HG03175 (cell line): ENCODE data around the gene MYO5C.

Experiments used
- ATAC-seq: cut with Tn5 transposase; IDR thresholded peaks from one replicate; pipeline ENCODE4 v1.9.1; 2021; ENCODE audit warnings: mild to moderate bottlenecking, moderate library complexity; ENCODE audit not compliant: unreplicated experiment

Gene MYO5C

GRCh38 chr15:52220937-52221660 lies 74.5 kb downstream of the MYO5C start:
- ATAC-seq: peak; percentile 49

- no peak for ATAC-seq
Measured at GRCh38 chr15:52220251-52220650, 75.4 kb downstream of the MYO5C start.

GRCh38 chr15:52218816-52219215 lies 76.8 kb downstream of the MYO5C start:
- ATAC-seq: no peak

DNA sequence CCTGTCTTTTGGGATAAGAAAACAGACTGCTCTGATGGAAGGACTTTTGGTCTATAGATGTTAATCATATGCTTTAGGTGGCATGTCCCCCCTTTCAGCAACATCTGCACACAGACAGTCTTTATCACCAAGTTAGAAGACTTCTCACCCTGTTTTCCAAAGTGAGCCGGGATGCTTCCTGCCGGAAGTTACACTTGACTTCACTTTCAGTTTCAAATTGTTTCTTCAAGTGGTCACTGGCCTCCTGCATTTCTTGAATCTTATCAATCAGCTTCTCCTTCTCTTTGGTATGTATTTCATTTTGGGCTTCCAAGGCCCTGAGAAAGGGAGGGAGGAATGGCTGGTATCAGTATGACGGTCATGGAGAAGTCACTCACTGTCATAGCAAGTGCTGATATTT lies 77.2 kb downstream of the MYO5C start:
- no peak for ATAC-seq

- no peak for ATAC-seq
Measured at GRCh38 chr15:52217186-52217585, 78.4 kb downstream of the MYO5C start.

DNA sequence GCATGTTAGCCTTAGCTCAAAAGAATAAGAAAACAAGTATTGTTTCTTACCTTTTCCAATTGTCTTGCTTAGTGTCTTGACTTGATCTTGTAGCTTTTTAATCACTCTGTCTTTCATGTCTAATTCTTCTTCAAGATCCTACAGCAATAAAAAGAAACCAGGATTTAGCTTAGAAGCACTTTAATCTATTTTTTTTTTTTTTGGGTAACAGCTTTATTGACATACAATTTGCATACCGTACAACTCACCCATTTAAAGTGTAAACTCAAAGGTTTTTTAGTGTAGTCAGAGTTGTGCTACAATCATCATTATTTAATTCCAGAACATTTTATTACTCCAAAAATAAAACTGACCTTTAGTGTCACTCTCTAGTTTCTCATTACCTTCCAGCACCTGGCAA lies 81.1 kb downstream of the MYO5C start:
- no peak for ATAC-seq

DNA sequence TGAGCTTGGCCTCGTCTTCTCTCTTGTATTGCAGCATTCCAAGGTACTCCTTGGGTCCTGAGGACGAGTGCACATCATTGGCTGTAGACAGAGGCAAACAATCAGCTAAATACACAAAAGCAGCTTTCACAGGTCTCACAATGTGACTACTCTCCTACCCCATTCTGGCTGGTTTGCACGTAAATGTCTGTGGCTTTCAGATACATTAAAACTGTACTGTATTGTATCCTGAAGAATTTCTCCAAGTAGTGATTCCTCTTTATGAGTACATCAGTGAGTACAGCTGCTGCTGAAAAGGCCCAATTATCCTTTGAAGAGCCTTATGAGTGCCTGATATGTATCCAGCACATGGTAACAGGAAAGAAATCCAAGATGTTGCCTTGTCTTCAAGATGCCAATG lies 82.4 kb downstream of the MYO5C start:
- ATAC-seq: no peak

GRCh38 chr15:52208306-52208946 lies 87.2 kb downstream of the MYO5C start:
- ATAC-seq: peak; percentile 93

DNA sequence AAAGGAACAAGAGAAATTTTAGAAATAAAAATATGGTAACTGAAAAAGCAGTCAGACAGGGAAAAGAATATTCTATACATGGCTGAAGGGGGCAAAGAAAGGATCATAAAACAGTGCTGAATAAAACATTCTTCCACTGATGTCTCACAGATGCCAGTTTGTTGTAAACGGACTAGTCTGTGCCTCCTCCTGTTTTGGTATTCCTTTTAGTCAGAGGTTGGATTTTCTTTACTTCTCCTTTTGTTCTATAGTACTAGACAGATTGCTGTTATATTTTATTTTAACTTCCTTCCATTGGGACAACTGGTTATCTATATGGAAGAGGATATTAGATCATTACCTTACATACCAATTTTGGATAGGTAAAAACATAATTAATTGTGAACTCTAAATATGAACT lies 88.4 kb downstream of the MYO5C start:
- no peak for ATAC-seq

- ATAC-seq: no peak
Measured at GRCh38 chr15:52206446-52206845, 89.2 kb downstream of the MYO5C start.

GRCh38 chr15:52204657-52205056 lies 90.9 kb downstream of the MYO5C start:
- ATAC-seq: no peak

- ATAC-seq: no peak
Measured at GRCh38 chr15:52200831-52201365, 94.7 kb downstream of the MYO5C start.

DNA sequence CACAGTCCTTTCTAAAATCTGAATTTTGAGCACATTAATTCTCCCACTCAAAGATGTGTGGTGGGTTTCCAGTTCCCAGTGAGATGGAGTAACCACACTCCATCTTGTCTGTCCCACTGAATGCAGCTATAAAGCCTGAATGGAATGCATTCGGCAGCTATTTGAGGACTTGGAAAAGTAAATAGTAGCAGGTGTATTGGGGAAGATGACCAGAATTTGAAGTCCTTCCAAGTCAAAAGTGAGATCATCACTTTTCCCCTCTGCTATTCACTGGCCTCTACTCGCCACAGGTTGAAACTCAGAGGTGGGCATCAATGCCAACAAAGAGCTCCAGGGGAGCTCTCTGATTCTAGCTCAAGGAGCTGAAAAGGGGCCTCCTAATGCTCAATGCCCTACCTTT lies 96.3 kb downstream of the MYO5C start:
- no peak for ATAC-seq

GRCh38 chr15:52196891-52197290 lies 98.7 kb downstream of the MYO5C start:
- ATAC-seq: no peak

DNA sequence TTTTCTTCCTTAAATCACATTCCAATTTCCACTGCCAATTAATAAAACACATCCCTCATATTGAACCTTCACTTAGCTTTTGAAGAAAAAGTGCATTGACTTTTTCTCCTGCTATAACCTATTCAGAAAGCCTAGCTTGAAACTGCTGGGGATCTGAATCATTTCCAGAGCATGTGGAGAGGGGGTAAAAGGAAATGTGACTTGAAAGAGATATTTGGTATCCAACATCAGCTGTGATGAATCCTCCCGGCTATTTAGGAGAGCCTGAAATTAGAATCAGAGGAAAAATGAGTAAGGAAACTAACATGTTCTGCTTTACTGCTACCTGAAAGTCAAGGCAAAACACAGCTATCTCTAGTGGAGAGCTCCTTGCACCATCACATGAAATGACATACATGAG lies 101.8 kb downstream of the MYO5C start:
- no peak for ATAC-seq

GRCh38 chr15:52193321-52193720 lies 102.3 kb downstream of the MYO5C start:
- ATAC-seq: no peak

DNA sequence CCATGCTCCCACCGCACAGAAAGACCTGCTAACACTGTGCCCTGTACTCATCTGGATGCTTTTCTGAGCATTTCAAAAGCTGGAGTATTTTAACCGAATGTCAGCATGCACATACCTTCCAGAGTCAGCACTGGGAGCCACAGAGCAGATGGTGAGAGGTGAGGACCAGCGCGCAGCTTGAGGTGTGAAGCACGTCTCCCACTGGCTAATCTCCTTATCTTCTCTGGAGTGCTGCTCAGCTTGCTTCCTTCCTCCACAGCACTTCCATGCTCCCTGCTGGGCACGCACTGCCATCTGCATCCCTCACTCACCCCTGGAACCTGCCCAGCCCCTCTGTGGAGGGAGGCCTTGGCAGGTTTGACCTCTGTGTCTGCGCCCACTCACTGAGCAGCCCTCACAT lies 104.4 kb downstream of the MYO5C start, which contains the start of gene GNB5:
TSS of gene GNB5 (minus strand) at position 186 of the 400 bp plus-strand sequence. CDS start 6,716 bp downstream, outside the sequence.
- no peak for ATAC-seq

GRCh38 chr15:52186651-52187486 lies 108.7 kb downstream of the MYO5C start:
- ATAC-seq: no peak

- ATAC-seq: no peak
Measured at GRCh38 chr15:52185151-52185561, 110.4 kb downstream of the MYO5C start.

DNA sequence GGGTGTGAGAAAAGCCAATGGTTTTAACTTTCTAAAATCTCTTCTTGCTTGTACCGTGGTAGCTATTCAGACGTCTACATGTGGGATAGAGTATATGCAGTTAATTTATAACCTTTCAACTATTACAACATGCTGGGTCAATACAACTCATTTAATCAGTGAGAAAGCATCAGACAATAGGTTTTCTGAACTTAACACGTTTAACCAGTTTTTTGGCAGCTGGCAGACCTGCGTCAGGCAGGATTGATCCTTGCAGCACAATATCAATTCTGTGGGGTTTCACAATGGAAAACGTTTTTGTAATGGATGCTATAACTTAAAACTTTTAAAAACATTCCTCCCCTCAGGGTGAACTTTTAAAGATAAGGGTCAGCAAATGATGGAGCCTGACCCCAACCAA lies 110.9 kb downstream of the MYO5C start:
- no peak for ATAC-seq

DNA sequence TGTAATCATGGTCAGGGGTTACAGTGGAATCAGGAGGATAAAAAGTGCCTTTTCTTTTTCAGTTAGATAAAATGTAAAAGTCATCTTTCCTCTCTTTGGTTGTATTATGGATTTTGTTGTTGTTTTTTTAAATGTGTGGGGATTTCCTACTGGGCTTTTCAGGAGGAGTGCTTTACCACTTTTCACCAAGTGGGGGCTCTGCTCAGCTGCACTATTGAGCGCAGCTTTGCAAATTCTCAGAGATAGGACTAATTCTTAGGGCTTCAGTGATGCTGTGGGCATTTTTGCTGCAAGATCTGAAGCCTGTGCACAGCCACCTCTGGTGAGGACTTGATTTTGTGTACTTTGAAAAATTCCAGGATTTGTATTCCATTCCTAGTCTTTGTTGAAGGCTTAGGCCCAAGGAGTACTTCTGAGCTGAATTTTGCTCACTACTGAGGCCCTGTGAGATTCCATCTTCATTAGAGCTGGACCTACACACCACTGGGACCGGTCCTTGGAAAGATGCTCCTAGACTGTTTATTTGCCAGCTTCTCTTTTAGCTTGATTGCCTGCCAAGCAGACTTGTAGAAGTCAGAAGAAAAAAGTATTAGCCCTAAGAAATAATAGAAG lies 111.9 kb downstream of the MYO5C start:
- no peak for ATAC-seq
